H1 (cell line): ENCODE results near the gene DUSP3. TPM values are rescaled to one million over a fixed set of nuclear protein-coding genes. Genes with fewer than 3 reads are reported as not detected.

ENCODE experiments used
- CTCF ChIA-PET: fragments of 300-600 bp; sonication (Branson Sonifier 250); formaldehyde crosslinking; loops from one replicate; lab custom pipeline; 2021; ENCODE audit not compliant: partially characterized antibody; lab: Charles Lee
- POLR2A ChIA-PET: fragments of 300-600 bp; sonication (Branson Sonifier 250); formaldehyde crosslinking; loops from one replicate; lab custom pipeline; 2021; ENCODE audit warnings: inconsistent platforms; ENCODE audit not compliant: partially characterized antibody; lab: Charles Lee
- DNase-seq, 2 experiments: peaks; one replicate each; pipeline versions ENCODE4 v3.0.0 to v3.0.0-alpha.2; 2010 to 2022; ENCODE audit warnings: low spot score in 2 of 2, low read depth in 1 of 2, mixed read lengths in 1 of 2
- FAIRE-seq: peaks from 2 replicates; lab custom pipeline; 2011; peaks lifted over from hg19 to GRCh38; lab: Jason Lieb, UNC
- H2AFZ ChIP-seq: 2 replicates; pipeline ENCODE4 v1.8.1; 2012; ENCODE audit warnings: low read length, inconsistent platforms
- H2AK5ac ChIP-seq: 2 replicates; pipeline ENCODE4 v1.6.1; 2013; ENCODE audit warnings: low read depth, low read length
- H2BK120ac ChIP-seq: replicated peaks from 2 replicates; pipeline ENCODE3; 2013; ENCODE audit warnings: low read depth, low read length, inconsistent platforms
- H2BK12ac ChIP-seq: 2 replicates; pipeline ENCODE4 v1.6.1; 2013; ENCODE audit warnings: low read depth, low read length
- H2BK15ac ChIP-seq: 2 replicates; pipeline ENCODE4 v1.6.1; 2013; ENCODE audit warnings: low read length
- H2BK20ac ChIP-seq: 2 replicates; pipeline ENCODE4 v1.6.1; 2013; ENCODE audit warnings: low read length
- H2BK5ac ChIP-seq: 2 replicates; pipeline ENCODE4 v1.6.1; 2013; ENCODE audit warnings: low read depth, low read length
- H3K14ac ChIP-seq: 2 replicates; pipeline ENCODE4 v1.6.1; 2013; ENCODE audit warnings: inconsistent platforms; ENCODE audit not compliant: insufficient read length
- H3K18ac ChIP-seq: 2 replicates; pipeline ENCODE4 v1.6.1; 2013; ENCODE audit warnings: low read length; ENCODE audit errors: extremely low read depth
- H3K23ac ChIP-seq: 2 replicates; pipeline ENCODE4 v1.6.1; 2013; ENCODE audit warnings: inconsistent platforms; ENCODE audit not compliant: insufficient read length
- H3K23me2 ChIP-seq: 2 replicates; pipeline ENCODE4 v1.6.1; 2013; ENCODE audit warnings: low read depth, low read length
- H3K27ac ChIP-seq: 2 replicates; pipeline ENCODE4 v1.6.1; 2011; ENCODE audit warnings: low read depth, low read length, inconsistent platforms
- H3K27me3 ChIP-seq, 4 experiments: replicated peaks in 1 of 4; 1 replicate in 1 of 4; 2 replicates in 3 of 4; pipeline versions ENCODE4 v1.6.1 to v1.8.1; 2011 to 2013; ENCODE audit warnings: low read length in 3 of 4, mild to moderate bottlenecking in 3 of 4, inconsistent platforms in 2 of 4, mixed read lengths in 2 of 4, moderate library complexity in 1 of 4; ENCODE audit not compliant: control insufficient read depth in 3 of 4, insufficient read depth in 3 of 4; ENCODE audit errors: extremely low read depth in 1 of 4
- H3K36me3 ChIP-seq, 4 experiments: 2 replicates each; pipeline versions ENCODE4 v1.6.1 to v1.8.1; 2011 to 2013; ENCODE audit warnings: mild to moderate bottlenecking in 4 of 4, low read length in 3 of 4, moderate library complexity in 2 of 4, control low read depth in 1 of 4, inconsistent platforms in 1 of 4; ENCODE audit not compliant: insufficient read depth in 4 of 4, control insufficient read depth in 2 of 4
- H3K4ac ChIP-seq: replicated peaks from 2 replicates; pipeline ENCODE3; 2013; ENCODE audit warnings: low read length, low read depth, mixed read lengths, inconsistent platforms; ENCODE audit not compliant: insufficient read length
- H3K4me1 ChIP-seq, 4 experiments: replicated peaks in 1 of 4; 1 replicate in 1 of 4; 2 replicates in 3 of 4; pipeline versions ENCODE4 v1.6.1 to v1.8.1; 2011 to 2013; ENCODE audit warnings: low read length in 3 of 4, inconsistent platforms in 2 of 4, mixed read lengths in 1 of 4; ENCODE audit not compliant: insufficient read depth in 4 of 4, control insufficient read depth in 3 of 4
- H3K4me2 ChIP-seq, 2 experiments: 2 replicates each; pipeline versions ENCODE4 v1.6.1 to v1.8.1; 2011 to 2013; ENCODE audit warnings: low read depth in 2 of 2, low read length in 2 of 2, control low read depth in 1 of 2, inconsistent platforms in 1 of 2, mild to moderate bottlenecking in 1 of 2; ENCODE audit not compliant: insufficient read depth in 1 of 2
- H3K4me3 ChIP-seq, 4 experiments: fragments of 200-600, 300-600 bp in 1 of 4; sonication (generic), shearing (Covaris generic), sonication (Bioruptor Twin) in 1 of 4; 2 replicates each; pipeline versions ENCODE4 v1.5.1 to v1.8.1; 2011 to 2016; ENCODE audit warnings: low read length in 4 of 4, low read depth in 3 of 4, control low read depth in 2 of 4, inconsistent platforms in 2 of 4, mild to moderate bottlenecking in 2 of 4, mixed read lengths in 1 of 4, moderate library complexity in 1 of 4; ENCODE audit not compliant: insufficient read depth in 2 of 4; ENCODE audit errors: extremely low read depth in 1 of 4
- H3K56ac ChIP-seq: replicated peaks from 2 replicates; pipeline ENCODE3; 2013; ENCODE audit warnings: low read depth, mild to moderate bottlenecking, mixed read lengths, low read length, inconsistent platforms; ENCODE audit not compliant: insufficient read length
- H3K79me1 ChIP-seq: 2 replicates; pipeline ENCODE4 v1.6.1; 2013; ENCODE audit warnings: low read depth, low read length, control low read depth
- H3K79me2 ChIP-seq, 2 experiments: 2 replicates each; pipeline versions ENCODE4 v1.6.1 to v1.8.1; 2012 to 2013; ENCODE audit warnings: low read length in 2 of 2, mild to moderate bottlenecking in 2 of 2, inconsistent platforms in 1 of 2; ENCODE audit not compliant: insufficient read depth in 2 of 2, control insufficient read depth in 1 of 2
- H3K9ac ChIP-seq, 4 experiments: replicated peaks in 1 of 4; 1 replicate in 1 of 4; 2 replicates in 3 of 4; pipeline versions ENCODE4 v1.6.1 to v1.8.1; 2011 to 2013; ENCODE audit warnings: low read depth in 3 of 4, low read length in 3 of 4, control low read depth in 2 of 4, mild to moderate bottlenecking in 2 of 4, moderate library complexity in 2 of 4, inconsistent platforms in 1 of 4; ENCODE audit errors: extremely low read depth in 1 of 4
- H3K9me3 ChIP-seq, 2 experiments: 2 replicates each; pipeline versions ENCODE4 v1.6.1 to v1.8.1; 2012 to 2013; ENCODE audit warnings: mild to moderate bottlenecking in 2 of 2, moderate library complexity in 2 of 2, control low read depth in 1 of 2, inconsistent platforms in 1 of 2, low read depth in 1 of 2, low read length in 1 of 2, mixed read lengths in 1 of 2; ENCODE audit not compliant: insufficient read depth in 2 of 2
- H4K20me1 ChIP-seq, 2 experiments: replicated peaks in 1 of 2; 2 replicates each; pipeline versions ENCODE3 to v1.8.1; 2011 to 2013; ENCODE audit warnings: inconsistent platforms in 2 of 2, low read length in 2 of 2, mild to moderate bottlenecking in 1 of 2; ENCODE audit not compliant: insufficient read depth in 2 of 2, control insufficient read depth in 1 of 2
- H4K5ac ChIP-seq: 2 replicates; pipeline ENCODE4 v1.6.1; 2013; ENCODE audit warnings: low read length, low read depth, mixed read lengths, inconsistent platforms; ENCODE audit not compliant: insufficient read length
- H4K8ac ChIP-seq: 2 replicates; pipeline ENCODE4 v1.8.0; 2013; ENCODE audit warnings: mild to moderate bottlenecking, moderate library complexity, low read length, inconsistent platforms; ENCODE audit not compliant: insufficient read depth; ENCODE audit errors: extremely low read depth
- H4K91ac ChIP-seq: replicated peaks from 2 replicates; pipeline ENCODE3; 2013; ENCODE audit warnings: low read length, mixed read lengths, inconsistent platforms; ENCODE audit not compliant: insufficient read length
- CHD1 ChIP-seq: IDR thresholded peaks from 2 replicates; pipeline ENCODE4 v1.6.1; 2012; ENCODE audit warnings: low read depth, low read length, improper control_type of control experiment
- CTCF ChIP-seq, 3 experiments: IDR thresholded peaks; 1 replicate in 2 of 3; 2 replicates in 1 of 3; pipeline versions ENCODE4 v1.5.1 to v1.6.1; 2011; ENCODE audit warnings: low read length in 3 of 3, mild to moderate bottlenecking in 3 of 3, inconsistent platforms in 2 of 3, low read depth in 1 of 3, moderate library complexity in 1 of 3; ENCODE audit not compliant: insufficient read depth in 1 of 3; ENCODE audit errors: control extremely low read depth in 1 of 3
- EGR1 ChIP-seq: IDR thresholded peaks from 2 replicates; pipeline ENCODE4 v1.6.1; 2011; ENCODE audit warnings: low read depth, low read length, borderline replicate concordance
- GABPA ChIP-seq: IDR thresholded peaks from 2 replicates; pipeline ENCODE4 v1.6.1; 2011; ENCODE audit warnings: mild to moderate bottlenecking, low read length, moderate library complexity, borderline replicate concordance; ENCODE audit not compliant: insufficient read depth
- KDM1A ChIP-seq: fragments of 200-600, 300-600 bp; sonication (generic); IDR thresholded peaks from 2 replicates; pipeline ENCODE4 v1.7.1; 2016; ENCODE audit warnings: mild to moderate bottlenecking, low read length, borderline replicate concordance
- KDM4A ChIP-seq: IDR thresholded peaks from one replicate; pipeline ENCODE4 v1.7.1; 2012; ENCODE audit warnings: low read depth, mild to moderate bottlenecking, moderate library complexity, low read length, inconsistent platforms; ENCODE audit not compliant: severe bottlenecking
- POLR2AphosphoS5 ChIP-seq: IDR thresholded peaks from 2 replicates; pipeline ENCODE4 v1.6.1; 2011; ENCODE audit warnings: low read depth, low read length
- SP2 ChIP-seq: IDR thresholded peaks from 2 replicates; pipeline ENCODE4 v1.6.1; 2012; ENCODE audit warnings: mild to moderate bottlenecking, low read length, inconsistent platforms
- SP4 ChIP-seq: IDR thresholded peaks from 2 replicates; pipeline ENCODE4 v1.6.1; 2012; ENCODE audit warnings: low read length, inconsistent platforms
- WGBS, 2 experiments: shearing (Covaris generic) in 1 of 2; methylation state at CpG; one replicate each; pipeline versions ENCODE4 v1.1.6 to v1.1.7; 2013 to 2015; ENCODE audit warnings: low lambda C conversion rate in 2 of 2, mixed read lengths in 2 of 2, inconsistent platforms in 1 of 2, low coverage in 1 of 2, missing lambda C conversion rate in 1 of 2; ENCODE audit not compliant: insufficient replicate concordance in 2 of 2, insufficient coverage in 1 of 2, insufficient read length in 1 of 2; ENCODE audit errors: extremely low coverage in 1 of 2, missing lambda C conversion rate in 1 of 2; 5-methylcytosine and 5-hydroxymethylcytosine counted together
- polyA plus RNA-seq, 7 experiments: library from polyadenylated mRNA; depleted of rRNA in 3 of 7; stranded (reverse) in 5 of 7; unstranded in 2 of 7; fragments of >200 nt in 5 of 7; fragments of 200-250 nt in 2 of 7; gene quantifications; 1 replicate in 5 of 7; 2 replicates in 1 of 7; 4 replicates in 1 of 7; pipeline versions ENCODE4 v1.2.1 to v1.2.3, GENCODE V29; 2011 to 2013; ENCODE audit warnings: missing spikeins in 2 of 7, mixed read lengths in 2 of 7
- total RNA-seq: library from RNA; stranded (reverse); fragmentation: NEBNext Ultra II Directional; extraction: Animal tissue kit (Norgen Biotek cat#: 25700); gene quantifications from 2 replicates; pipeline ENCODE4 v1.2.1, GENCODE V29; 2021

Gene DUSP3
- total and polyA plus RNA-seq, 2 of the 8 experiments (the other 6 are each of a cell fraction or from before 2014, with no cell fraction given), result 15.1 to 21.2 TPM

- no peak overlapping the region for H4K91ac ChIP-seq
- H3K4ac ChIP-seq, result no peak overlapping the region
- no peak overlapping the region for H3K4me2 ChIP-seq
- no peaks in the 10 kb centered on the region for H4K20me1 ChIP-seq
- no peak overlapping the region for H4K5ac ChIP-seq
- no peak overlapping the region for H2BK20ac ChIP-seq
- H2BK15ac ChIP-seq, result no peak overlapping the region
- ChIA-PET CTCF (interaction anchor here (1.8 to 3.3 kb wide), 2 partner anchors 38 to 135 kb away, joined by 3 to 10 read pairs; partner anchors contain the start of gene CD300LG), POLR2A (interaction anchor here (1.0 kb wide), 1 partner anchor 10 kb away, joined by 3 read pairs; no protein-coding TSS in a partner anchor)
- no peaks in the 10 kb centered on the region for H3K23me2 ChIP-seq
- no peak overlapping the region for H3K56ac ChIP-seq
- no peak overlapping the region for H3K23ac ChIP-seq
- WGBS, 2 experiments, result 93% methylated on average over 4 of the region's 4 CpGs; no CpG with 5 or more reads in 1 of the 2 experiments
- FAIRE-seq (no peak), DNase-seq (no peak)
- H3K4me1 ChIP-seq, result peaks cover 0 to 16% (median 8%) of the 10 kb centered on the region in 4 experiments; a peak in 5 of 7 replicates
- no peaks in the 10 kb centered on the region for H3K9me3 ChIP-seq
- no peaks in the 10 kb centered on the region for H3K27me3 ChIP-seq
- no peak overlapping the region for H3K4me3 ChIP-seq
- H2AFZ ChIP-seq, result no peak overlapping the region
- no peak overlapping the region for H3K9ac ChIP-seq
- TF ChIP-seq CTCF (IDR thresholded peaks at IDR 0.05; ENCODE audit: control extremely low read depth in 1 of 3, insufficient read depth in 1 of 3, low read depth in 1 of 3, low read length in 3 of 3) (no peak), GABPA (no peak), EGR1 (no peak), CHD1 (no peak), SP2 (no peak), KDM1A (no peak), SP4 (no peak), KDM4A (no peak), POLR2AphosphoS5 (no peak)
- H3K79me1 ChIP-seq, result no peaks in the 10 kb centered on the region
- no peak overlapping the region for H3K18ac ChIP-seq
- no peak overlapping the region for H2BK12ac ChIP-seq
- no peak overlapping the region for H2AK5ac ChIP-seq
- no peak overlapping the region for H3K14ac ChIP-seq
- no peak overlapping the region for H3K27ac ChIP-seq
- H3K79me2 ChIP-seq, result no peaks in the 10 kb centered on the region
- H2BK5ac ChIP-seq, result no peak overlapping the region
- H4K8ac ChIP-seq, result no peak overlapping the region
- H3K36me3 ChIP-seq, result no peaks in the 10 kb centered on the region
- H2BK120ac ChIP-seq, result no peak overlapping the region
Measured at GRCh38 chr17:43808076-43808475, 29.3 kb upstream of the DUSP3 start.
